ENCODE measurements around the gene EVX2.

EVX2 gene

DNA sequence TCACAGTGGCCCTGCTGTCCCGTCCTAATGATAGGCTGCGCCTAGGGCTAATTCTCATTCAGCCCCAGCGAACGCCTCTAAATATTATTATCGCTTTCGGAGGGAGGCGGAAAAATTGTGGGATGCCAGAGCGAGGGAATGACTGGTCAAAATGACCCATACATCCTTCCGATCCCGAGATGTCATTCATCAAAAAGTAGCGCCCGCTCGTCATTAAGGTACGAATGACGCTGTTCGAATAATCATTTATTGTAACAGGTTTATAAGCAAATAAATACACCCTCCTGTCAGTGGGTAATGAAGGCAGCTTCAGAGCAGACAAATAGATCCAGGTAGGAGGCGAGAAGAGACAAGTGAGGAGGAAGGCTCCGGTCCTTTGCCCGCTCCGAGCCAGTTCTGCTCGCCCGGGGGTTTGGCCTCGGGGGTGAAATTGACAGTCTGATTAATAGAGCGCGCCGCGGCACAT is at the start of gene EVX2:
Gene EVX2, minus strand, starts transcription at position 167 of the 466 bp plus-strand sequence. CDS start 186 bp downstream, outside the sequence.
- no peak for DNase-seq (ENCODE audit: low read depth)
- TF ChIP-seq POLR2A (IDR thresholded peaks at IDR 0.05; ENCODE audit: extremely low read depth, insufficient read length), result no peak
- TF ChIP-seq, protein P1, sequence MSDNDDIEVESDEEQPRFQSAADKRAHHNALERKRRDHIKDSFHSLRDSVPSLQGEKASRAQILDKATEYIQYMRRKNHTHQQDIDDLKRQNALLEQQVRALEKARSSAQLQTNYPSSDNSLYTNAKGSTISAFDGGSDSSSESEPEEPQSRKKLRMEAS (IDR thresholded peaks at IDR 0.05; ENCODE audit: low read depth, low read length), result no peak
- TF ChIP-seq, protein P2, sequence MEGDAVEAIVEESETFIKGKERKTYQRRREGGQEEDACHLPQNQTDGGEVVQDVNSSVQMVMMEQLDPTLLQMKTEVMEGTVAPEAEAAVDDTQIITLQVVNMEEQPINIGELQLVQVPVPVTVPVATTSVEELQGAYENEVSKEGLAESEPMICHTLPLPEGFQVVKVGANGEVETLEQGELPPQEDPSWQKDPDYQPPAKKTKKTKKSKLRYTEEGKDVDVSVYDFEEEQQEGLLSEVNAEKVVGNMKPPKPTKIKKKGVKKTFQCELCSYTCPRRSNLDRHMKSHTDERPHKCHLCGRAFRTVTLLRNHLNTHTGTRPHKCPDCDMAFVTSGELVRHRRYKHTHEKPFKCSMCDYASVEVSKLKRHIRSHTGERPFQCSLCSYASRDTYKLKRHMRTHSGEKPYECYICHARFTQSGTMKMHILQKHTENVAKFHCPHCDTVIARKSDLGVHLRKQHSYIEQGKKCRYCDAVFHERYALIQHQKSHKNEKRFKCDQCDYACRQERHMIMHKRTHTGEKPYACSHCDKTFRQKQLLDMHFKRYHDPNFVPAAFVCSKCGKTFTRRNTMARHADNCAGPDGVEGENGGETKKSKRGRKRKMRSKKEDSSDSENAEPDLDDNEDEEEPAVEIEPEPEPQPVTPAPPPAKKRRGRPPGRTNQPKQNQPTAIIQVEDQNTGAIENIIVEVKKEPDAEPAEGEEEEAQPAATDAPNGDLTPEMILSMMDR (IDR thresholded peaks at IDR 0.05; ENCODE audit: low read depth, low read length), result no peak
- H3K4me3 ChIP-seq (ENCODE audit: low read depth, low read length), result peak within 1 kb of the TSS; percentile 42

DNA sequence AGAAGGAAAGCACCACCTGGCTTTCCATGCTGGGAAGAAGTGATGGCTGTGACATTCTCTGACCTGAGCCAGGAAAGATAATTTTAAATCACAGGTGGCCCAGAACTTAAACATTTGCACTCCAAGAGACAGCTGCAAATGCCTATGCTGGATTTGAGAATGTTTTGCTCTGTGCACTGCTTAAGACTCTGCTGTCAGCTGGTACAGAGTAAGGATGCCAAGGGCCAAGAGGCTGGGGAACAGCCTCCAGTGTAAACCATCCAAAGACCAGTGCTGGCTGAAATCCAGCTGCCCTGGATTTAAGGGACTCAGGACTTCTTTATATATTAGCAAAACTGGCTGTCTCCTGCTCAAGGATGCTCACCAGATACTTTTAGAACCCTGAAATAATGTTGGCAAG is 49.6 kb upstream of the EVX2 start:
- no peak for DNase-seq (ENCODE audit: low read depth)
- TF ChIP-seq, protein P2 (IDR thresholded peaks at IDR 0.05; ENCODE audit: low read depth, low read length), result no peak
- TF ChIP-seq MYC (IDR thresholded peaks at IDR 0.05; ENCODE audit: low read depth, low read length), result no peak
- TF ChIP-seq, protein P1 (IDR thresholded peaks at IDR 0.05; ENCODE audit: low read depth, low read length), result no peak
- TF ChIP-seq POLR2A (IDR thresholded peaks at IDR 0.05; ENCODE audit: extremely low read depth, insufficient read length), result no peak
- H3K4me3 ChIP-seq (ENCODE audit: low read depth, low read length), result no peak overlapping the region

- no peak overlapping the region for H3K4me3 ChIP-seq (ENCODE audit: low read depth, low read length)
- no peak for TF ChIP-seq POLR2A (IDR thresholded peaks at IDR 0.05; ENCODE audit: extremely low read depth, insufficient read length)
- no peak for TF ChIP-seq MYC (IDR thresholded peaks at IDR 0.05; ENCODE audit: low read depth, low read length)
- DNase-seq (ENCODE audit: low read depth), result no peak
Observed at GRCh38 chr2:176132205-176133171, 48.7 kb upstream of the EVX2 start.

DNA sequence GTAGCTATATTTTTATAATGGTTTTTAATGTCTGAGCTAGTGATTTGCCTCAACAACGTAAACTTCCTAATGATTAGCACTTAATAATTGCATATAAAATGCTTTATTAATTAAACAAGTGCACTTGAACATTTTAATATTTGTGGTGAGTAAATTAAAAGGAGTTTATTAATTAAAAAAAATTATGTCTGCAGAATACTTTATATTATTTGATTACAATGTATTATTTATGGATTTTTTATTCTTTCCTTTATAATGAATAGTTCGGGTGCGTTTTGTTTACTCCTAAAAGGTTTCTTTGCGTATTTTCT is 48.0 kb upstream of the EVX2 start:
- TF ChIP-seq, protein P2 (IDR thresholded peaks at IDR 0.05; ENCODE audit: low read depth, low read length), result no peak
- no peak for TF ChIP-seq POLR2A (IDR thresholded peaks at IDR 0.05; ENCODE audit: extremely low read depth, insufficient read length)
- no peak for TF ChIP-seq MYC (IDR thresholded peaks at IDR 0.05; ENCODE audit: low read depth, low read length)
- TF ChIP-seq, protein P1 (IDR thresholded peaks at IDR 0.05; ENCODE audit: low read depth, low read length), result no peak
- DNase-seq (ENCODE audit: low read depth), result no peak
- H3K4me3 ChIP-seq (ENCODE audit: low read depth, low read length), result no peak overlapping the region

DNA sequence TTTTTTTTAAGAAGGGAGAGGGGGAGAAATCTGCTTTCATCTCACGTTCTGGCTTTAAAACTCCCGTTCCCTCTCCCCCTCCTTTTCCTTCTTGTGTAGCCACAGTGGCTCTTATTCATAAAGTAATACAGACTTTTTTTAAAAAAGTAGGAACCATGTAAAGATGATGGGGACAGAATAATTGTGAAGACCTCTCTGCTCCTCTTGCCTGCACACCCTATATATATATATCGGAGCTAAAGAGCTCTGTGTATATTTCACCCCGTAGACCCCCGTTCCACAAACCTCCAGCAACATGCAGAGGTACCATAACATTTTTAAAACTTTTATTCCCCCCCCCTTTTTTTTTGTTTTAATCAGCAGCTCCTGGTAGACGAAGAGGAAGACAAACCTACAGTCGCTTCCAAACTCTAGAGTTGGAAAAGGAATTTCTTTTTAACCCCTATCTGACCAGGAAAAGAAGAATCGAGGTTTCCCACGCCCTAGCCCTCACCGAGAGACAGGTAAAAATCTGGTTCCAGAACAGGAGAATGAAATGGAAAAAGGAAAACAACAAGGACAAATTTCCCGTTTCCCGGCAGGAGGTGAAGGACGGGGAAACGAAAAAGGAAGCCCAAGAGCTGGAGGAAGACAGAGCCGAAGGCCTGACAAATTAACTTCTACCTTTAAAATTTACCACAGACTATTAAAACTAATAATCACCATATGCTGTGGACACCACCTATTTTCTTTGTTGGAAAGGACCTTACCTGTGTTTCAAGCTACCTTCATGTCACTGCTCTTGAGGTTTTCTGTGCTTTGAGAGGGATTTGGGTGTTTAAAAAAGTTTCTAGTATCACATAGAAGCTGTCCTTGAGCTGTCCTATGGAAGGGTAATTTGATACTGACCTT is 47.4 kb upstream of the EVX2 start:
- DNase-seq (ENCODE audit: low read depth), result no peak
- TF ChIP-seq MYC (IDR thresholded peaks at IDR 0.05; ENCODE audit: low read depth, low read length) (no peak), POLR2A (IDR thresholded peaks at IDR 0.05; ENCODE audit: extremely low read depth, insufficient read length) (no peak)
- TF ChIP-seq, protein P1 (IDR thresholded peaks at IDR 0.05; ENCODE audit: low read depth, low read length), result no peak
- TF ChIP-seq, protein P2 (IDR thresholded peaks at IDR 0.05; ENCODE audit: low read depth, low read length), result no peak
- H3K4me3 ChIP-seq (ENCODE audit: low read depth, low read length), result no peak overlapping the region
